ENCODE measurements around the gene AHI1. TPM values are rescaled to one million over a fixed set of nuclear protein-coding genes. Genes with fewer than 3 reads are reported as not detected.

AHI1 gene
- total and polyA plus RNA-seq, 8 donors: 10.6 to 24.8 (median 16.5) TPM

DNA sequence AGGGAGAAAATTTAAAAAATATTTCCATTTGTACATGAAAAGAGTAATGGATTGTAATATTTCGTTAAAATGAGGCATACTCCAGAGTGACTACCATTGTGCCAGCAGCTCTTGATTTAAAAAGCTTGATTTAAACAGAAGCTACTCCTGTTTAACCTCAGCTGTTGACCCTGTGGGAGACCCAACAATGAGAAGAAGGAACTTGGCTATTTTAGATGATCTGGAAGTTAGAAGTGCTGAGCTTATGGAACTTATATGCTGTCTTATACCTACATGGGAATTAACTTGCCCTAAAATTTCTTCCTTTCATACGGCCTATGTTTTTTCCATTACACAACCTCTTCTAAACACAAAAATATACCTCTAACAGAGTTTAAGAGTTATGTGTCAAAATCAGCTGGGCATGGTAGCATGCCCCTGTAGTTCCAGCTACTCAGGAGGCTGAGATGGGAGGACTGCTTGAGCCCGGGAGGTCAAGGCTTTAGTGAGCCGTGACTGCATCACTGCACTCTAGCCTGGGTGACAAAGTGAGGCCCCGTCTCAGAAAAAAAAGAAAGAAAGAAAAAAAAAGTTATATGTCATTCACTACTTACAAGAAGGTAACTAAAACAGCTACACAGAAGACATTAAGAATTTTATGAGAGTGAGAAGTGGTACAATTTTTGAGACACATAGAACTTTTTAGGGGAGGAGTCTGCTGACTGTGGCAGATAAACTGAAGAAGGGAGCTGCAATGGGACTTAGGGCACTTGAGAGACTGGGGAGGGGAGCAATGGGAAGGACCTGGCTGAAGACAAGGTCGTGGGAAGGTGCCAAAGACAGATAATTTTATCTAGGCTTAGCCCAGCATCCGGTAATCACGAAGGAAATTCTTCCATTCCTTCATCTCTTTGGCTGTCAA lies 176.6 kb downstream of the AHI1 start:
- H3K4me1 ChIP-seq: no peaks in the 10 kb centered on the region
- 75 to 81% methylated on average over 8 of the region's 8 CpGs for WGBS, 2 donors
- no peaks in the 10 kb centered on the region for H3K9me3 ChIP-seq
- intact Hi-C loops (cut with DNase I): no loop called here
- no peaks in the 10 kb centered on the region for H3K36me3 ChIP-seq
- no peak overlapping the region for H3K4me3 ChIP-seq
- TF ChIP-seq, protein P1, sequence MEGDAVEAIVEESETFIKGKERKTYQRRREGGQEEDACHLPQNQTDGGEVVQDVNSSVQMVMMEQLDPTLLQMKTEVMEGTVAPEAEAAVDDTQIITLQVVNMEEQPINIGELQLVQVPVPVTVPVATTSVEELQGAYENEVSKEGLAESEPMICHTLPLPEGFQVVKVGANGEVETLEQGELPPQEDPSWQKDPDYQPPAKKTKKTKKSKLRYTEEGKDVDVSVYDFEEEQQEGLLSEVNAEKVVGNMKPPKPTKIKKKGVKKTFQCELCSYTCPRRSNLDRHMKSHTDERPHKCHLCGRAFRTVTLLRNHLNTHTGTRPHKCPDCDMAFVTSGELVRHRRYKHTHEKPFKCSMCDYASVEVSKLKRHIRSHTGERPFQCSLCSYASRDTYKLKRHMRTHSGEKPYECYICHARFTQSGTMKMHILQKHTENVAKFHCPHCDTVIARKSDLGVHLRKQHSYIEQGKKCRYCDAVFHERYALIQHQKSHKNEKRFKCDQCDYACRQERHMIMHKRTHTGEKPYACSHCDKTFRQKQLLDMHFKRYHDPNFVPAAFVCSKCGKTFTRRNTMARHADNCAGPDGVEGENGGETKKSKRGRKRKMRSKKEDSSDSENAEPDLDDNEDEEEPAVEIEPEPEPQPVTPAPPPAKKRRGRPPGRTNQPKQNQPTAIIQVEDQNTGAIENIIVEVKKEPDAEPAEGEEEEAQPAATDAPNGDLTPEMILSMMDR (IDR thresholded peaks at IDR 0.05): no peak
- no peak for ATAC-seq
- DNase-seq: no peak
- H3K27ac ChIP-seq: no peak overlapping the region
- no peaks in the 10 kb centered on the region for H3K27me3 ChIP-seq
- no peak for FAIRE-seq

DNA sequence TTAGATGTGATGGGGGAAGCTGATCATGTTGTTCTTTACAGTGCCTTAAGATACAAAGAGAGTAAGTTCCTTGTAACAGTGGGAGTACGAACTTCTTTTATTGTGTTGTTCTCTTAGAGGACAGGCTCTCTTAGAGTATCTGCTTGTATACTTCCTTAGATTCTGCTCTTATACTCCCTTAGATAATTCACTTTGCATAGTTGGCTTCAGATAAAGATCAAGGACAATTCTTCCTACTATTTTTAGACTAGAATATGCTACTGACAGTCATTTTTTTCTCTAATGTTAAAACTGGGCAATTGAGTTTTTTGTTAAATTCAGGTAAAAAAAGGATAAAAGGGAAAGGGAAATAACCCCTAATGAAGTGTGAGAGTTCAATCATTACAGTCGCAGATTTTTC lies 177.7 kb downstream of the AHI1 start:
- no peaks in the 10 kb centered on the region for H3K27me3 ChIP-seq
- no peak for DNase-seq
- no peaks in the 10 kb centered on the region for H3K9me3 ChIP-seq
- 85 to 86% methylated on average over 2 of the region's 2 CpGs for WGBS, 2 donors
- H3K4me1 ChIP-seq: no peaks in the 10 kb centered on the region
- TF ChIP-seq, protein P1 (IDR thresholded peaks at IDR 0.05): no peak
- no peak for FAIRE-seq
- H3K4me3 ChIP-seq: no peak overlapping the region
- H3K27ac ChIP-seq: no peak overlapping the region
- intact Hi-C loops (cut with DNase I): no loop called here
- ATAC-seq: no peak
- H3K36me3 ChIP-seq: no peaks in the 10 kb centered on the region

DNA sequence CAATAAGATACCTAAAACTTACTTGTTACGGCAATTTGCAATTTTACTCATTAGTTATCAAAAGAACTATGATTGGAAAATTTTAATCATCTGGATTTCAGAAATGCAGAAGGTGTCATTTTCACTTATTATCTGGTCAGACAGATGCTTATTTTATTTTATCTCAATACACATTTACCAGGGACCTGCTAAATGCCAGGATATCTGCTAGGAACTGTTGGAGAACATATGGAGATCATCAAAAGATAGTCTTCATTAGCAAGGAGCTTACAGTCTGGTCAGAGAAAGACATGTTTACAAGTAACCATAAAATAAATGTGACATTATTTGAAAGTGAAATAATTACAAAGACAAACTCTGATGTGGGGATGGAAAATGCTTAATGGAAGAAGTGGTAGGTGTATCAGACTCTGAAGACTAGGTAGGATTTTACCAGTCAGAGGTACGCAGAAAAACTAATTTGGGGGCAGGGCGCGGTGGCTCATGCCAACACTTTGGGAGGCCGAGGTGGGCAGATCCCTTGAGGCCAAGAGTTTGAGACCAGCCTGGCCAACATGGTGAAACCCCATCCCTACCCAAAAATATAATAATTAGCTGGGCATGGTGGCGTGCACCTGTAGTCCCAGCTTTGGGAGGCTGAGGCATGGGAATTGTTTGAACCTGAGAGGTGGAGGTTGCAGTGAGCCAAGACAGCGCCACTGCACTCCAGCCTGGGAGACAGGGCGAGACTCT lies 178.6 kb downstream of the AHI1 start:
- TF ChIP-seq, protein P1 (IDR thresholded peaks at IDR 0.05): no peak
- Histone ChIP-seq H3K27me3 (no peaks in the 10 kb centered on the region), H3K4me3 (no peak overlapping the region), H3K4me1 (no peaks in the 10 kb centered on the region), H3K9me3 (no peaks in the 10 kb centered on the region), H3K27ac (no peak overlapping the region), H3K36me3 (no peaks in the 10 kb centered on the region)
- ATAC-seq (no peak), DNase-seq (no peak), FAIRE-seq (no peak)
- intact Hi-C loops (cut with DNase I): no loop called here
- 97 to 99% methylated on average over 8 of the region's 8 CpGs for WGBS, 2 donors

DNA sequence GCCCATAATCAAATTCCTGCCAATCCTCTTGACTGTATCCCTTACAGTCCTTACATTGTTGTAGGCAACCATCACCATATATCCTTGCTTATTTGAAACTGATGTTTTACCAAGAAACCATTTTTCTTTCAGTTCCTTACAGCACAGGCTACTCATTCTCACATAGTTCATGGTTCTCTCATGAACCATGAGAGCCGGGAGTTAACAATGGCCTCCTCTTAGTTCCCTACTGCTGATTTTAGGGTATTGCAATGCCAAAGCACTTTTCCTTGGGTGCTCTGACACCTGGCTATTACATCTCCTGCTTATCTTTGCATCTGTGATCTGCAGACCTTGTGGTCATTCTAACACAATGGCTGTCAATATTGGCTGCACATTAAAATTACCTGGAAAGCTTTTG lies 183.0 kb downstream of the AHI1 start:
- Histone ChIP-seq H3K27ac (no peak overlapping the region), H3K4me1 (no peaks in the 10 kb centered on the region), H3K36me3 (no peaks in the 10 kb centered on the region), H3K9me3 (no peaks in the 10 kb centered on the region), H3K4me3 (no peak overlapping the region), H3K27me3 (no peaks in the 10 kb centered on the region)
- TF ChIP-seq, protein P1 (IDR thresholded peaks at IDR 0.05): no peak
- intact Hi-C loops (cut with DNase I): no loop called here
- ATAC-seq (no peak), FAIRE-seq (no peak), DNase-seq (no peak)
- 90 to 93% methylated on average over 1 of the region's 1 CpG for WGBS, 2 donors
